Stimulated activated memory B cell treated with anti-CD40 and anti-IgM and Interleukin-4, amounts not matched to agents 10 μg/mL and 1 μg/mL and 100 μg/mL, for 72 hours (primary cell): Measurements from ENCODE around the gene NCAPD3.
"Not testable (repeated sequence)": the region's sequence is repeated elsewhere in the genome, so short reads cannot be mapped to it uniquely, and the experiment has no call there.

Source experiments
- ATAC-seq: fragments of 150-1000 bp; cut with Tn5 transposase; 2 replicates; pipeline ENCODE4 v1.10.0; 2021
- H3K27ac Mint-ChIP-seq: one replicate; pipeline ENCODE4 v1.8.0; 2022; ENCODE audit warnings: mild to moderate bottlenecking, mixed read lengths
- H3K27me3 Mint-ChIP-seq: one replicate; pipeline ENCODE4 v1.8.0; 2022; ENCODE audit warnings: mixed read lengths
- H3K36me3 Mint-ChIP-seq: one replicate; pipeline ENCODE4 v1.8.0; 2022; ENCODE audit warnings: mixed read lengths
- H3K4me1 Mint-ChIP-seq: one replicate; pipeline ENCODE4 v1.8.0; 2022; ENCODE audit warnings: mixed read lengths
- H3K4me3 Mint-ChIP-seq: one replicate; pipeline ENCODE4 v1.8.0; 2022; ENCODE audit warnings: mild to moderate bottlenecking, moderate library complexity, mixed read lengths
- H3K9me3 Mint-ChIP-seq: one replicate; pipeline ENCODE4 v1.8.0; 2022; ENCODE audit warnings: mixed read lengths

The NCAPD3 gene

DNA sequence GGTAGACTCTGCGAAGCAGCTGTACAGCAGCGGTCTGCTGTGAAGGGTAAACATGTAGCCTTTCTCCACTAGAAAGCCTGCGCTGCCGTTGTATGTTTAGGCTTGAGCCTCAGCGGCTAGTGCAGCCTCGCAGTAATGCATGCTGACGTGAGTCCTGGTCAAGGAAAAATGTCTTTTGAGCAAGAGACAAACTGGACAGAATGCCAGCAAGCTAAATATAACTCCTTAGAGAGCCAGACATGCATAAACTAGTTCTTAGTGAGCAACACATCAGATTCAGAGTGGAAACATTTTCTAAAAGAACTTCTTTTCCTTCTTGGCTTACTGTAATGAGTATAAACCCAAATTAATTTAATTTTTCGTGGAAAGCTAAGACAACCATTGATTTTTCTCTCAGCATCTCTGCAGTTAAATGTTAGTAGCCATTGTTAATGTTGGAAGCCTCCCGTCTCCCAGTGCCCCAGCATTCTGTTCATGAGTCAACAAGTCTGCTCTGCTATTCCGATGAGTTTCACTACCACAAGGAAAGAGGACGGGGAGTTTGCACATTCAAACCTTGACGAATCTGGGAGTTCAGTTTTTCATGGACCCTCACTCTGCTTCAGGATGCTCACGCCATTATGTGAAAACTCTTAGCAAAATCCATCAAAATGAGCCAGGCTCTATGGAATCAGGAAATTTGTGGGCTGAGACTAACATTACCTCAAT, 103.5 kb downstream of the NCAPD3 start:
- Mint-ChIP-seq H3K4me3 (no peak overlapping the region), H3K4me1 (peaks cover 21% of the 10 kb centered on the region), H3K27ac (no peak overlapping the region), H3K36me3 (peaks cover 9% of the 10 kb centered on the region), H3K9me3 (no peaks in the 10 kb centered on the region), H3K27me3 (no peaks in the 10 kb centered on the region)
- no peak for ATAC-seq

DNA sequence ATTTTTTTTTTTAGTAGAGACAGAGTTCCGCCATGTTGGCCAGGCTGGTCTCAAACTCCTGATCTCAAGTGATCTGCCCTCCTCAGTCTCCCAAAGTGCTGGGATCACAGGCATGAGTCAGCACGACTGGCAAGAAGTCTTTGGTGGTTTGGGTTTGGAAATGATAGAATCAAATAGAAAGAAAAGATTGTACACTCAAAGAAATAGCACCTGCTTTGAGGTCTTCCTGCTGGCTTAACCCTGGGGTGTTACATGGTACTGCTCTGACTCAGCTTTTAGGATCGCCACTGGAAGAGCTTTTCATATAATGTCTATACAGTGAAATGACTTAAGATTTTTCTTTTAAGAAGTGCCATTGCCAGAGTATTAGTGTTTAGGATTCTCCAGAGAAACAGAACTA, 104.7 kb downstream of the NCAPD3 start:
- H3K4me1 Mint-ChIP-seq: peaks cover 20% of the 10 kb centered on the region
- no peaks in the 10 kb centered on the region for H3K9me3 Mint-ChIP-seq
- no peak overlapping the region for H3K27ac Mint-ChIP-seq
- ATAC-seq: no peak
- H3K4me3 Mint-ChIP-seq: no peak overlapping the region
- H3K27me3 Mint-ChIP-seq: no peaks in the 10 kb centered on the region
- peaks cover 4% of the 10 kb centered on the region for H3K36me3 Mint-ChIP-seq

DNA sequence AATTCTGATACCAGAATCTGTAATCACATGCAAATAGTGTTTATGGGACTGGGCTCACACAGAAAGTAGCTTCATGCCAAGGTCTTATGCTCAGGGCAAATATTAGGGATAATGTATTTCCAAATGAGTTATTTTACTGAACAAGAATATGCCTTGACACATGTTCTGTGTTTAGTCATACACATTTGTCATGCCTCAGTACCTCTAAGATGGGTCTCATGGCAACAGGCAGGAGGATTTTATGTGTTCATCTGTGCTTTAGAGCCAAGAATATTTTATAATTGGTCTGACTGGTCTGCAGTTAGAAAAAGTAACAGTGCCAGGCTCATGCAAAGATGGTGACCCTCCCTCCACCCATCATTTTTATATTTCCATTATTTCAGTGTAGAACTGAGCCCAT, 105.8 kb downstream of the NCAPD3 start:
- H3K4me1 Mint-ChIP-seq: peaks cover 20% of the 10 kb centered on the region
- no peak for ATAC-seq

DNA sequence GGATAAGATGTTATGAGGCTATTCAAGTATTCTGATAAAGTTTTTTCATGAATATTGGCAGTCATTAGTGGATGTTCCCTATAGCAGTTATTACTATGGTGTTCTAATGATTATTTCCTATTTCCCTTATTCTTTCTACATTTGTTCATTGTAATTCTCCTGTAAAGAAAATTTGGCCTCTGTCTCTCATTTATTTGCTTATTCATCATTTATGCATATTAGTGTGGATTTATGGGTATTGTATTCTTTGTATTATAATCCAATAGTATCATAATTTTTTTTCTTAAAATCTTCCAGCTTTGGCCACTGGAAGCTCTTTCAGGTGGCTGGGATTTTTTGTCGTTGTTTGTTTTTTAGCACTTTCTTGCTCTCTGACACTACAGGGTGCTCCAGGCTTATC, 107.6 kb downstream of the NCAPD3 start:
- Mint-ChIP-seq H3K9me3 (no peaks in the 10 kb centered on the region), H3K4me1 (peaks cover 25% of the 10 kb centered on the region), H3K36me3 (peaks cover 10% of the 10 kb centered on the region), H3K4me3 (no peak overlapping the region), H3K27me3 (no peaks in the 10 kb centered on the region), H3K27ac (no peak overlapping the region)
- no peak for ATAC-seq

More for the DNA sequence above, 105.8 kb downstream of the NCAPD3 start:
- no peaks in the 10 kb centered on the region for H3K9me3 Mint-ChIP-seq
- no peak overlapping the region for H3K4me3 Mint-ChIP-seq
- no peaks in the 10 kb centered on the region for H3K27me3 Mint-ChIP-seq
- H3K27ac Mint-ChIP-seq: no peak overlapping the region
- no peaks in the 10 kb centered on the region for H3K36me3 Mint-ChIP-seq

DNA sequence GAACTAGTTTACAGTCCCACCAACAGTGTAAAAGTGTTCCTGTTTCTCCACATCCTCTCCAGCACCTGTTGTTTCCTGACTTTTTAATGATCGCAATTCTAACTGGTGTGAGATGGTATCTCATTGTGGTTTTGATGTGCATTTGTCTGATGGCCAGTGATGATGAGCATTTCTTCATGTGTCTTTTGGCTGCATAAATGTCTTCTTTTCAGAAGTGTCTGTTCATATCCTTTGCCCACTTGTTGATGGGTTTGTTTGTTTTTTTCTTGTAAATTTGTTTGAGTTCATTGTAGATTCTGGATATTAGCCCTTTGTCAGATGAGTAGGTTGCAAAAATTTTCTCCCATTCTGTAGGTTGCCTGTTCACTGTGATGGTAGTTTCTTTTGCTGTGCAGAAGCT, 110.0 kb downstream of the NCAPD3 start:
- not testable (repeated sequence) for H3K4me3 Mint-ChIP-seq, H3K27me3 Mint-ChIP-seq, H3K27ac Mint-ChIP-seq, ATAC-seq, H3K9me3 Mint-ChIP-seq
- Mint-ChIP-seq H3K36me3 (peaks cover 32% of the 10 kb centered on the region), H3K4me1 (peaks cover 29% of the 10 kb centered on the region)

DNA sequence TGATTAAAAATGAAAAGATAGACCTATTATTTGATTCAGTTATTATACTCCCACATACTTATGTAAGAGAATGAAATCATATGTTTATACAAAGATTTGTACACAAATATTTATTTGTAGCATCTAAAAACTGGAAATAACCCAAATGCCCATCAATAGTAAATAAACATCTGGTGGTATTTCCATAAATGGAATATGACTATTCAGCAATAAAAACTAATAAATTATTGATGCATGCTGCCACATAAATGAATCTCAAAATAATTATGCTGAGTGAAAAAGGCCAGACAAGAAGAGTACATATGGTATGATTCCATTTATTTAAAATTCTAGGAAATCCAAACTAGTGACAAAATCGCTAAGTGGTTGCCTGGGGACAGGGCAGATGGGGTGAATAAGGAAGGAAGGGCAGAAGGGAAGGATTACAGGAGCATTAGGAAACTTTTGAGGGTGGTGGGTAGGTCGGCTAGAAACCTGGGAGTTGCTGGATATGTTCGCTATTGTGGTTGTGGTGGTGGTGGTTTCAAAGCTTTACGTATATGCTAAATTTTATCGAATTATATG, 113.4 kb downstream of the NCAPD3 start:
- peaks cover 18% of the 10 kb centered on the region for H3K4me1 Mint-ChIP-seq
- H3K27ac Mint-ChIP-seq: no peak overlapping the region
- peaks cover 8% of the 10 kb centered on the region for H3K9me3 Mint-ChIP-seq
- no peak for ATAC-seq
- H3K4me3 Mint-ChIP-seq: no peak overlapping the region
- no peaks in the 10 kb centered on the region for H3K27me3 Mint-ChIP-seq
- H3K36me3 Mint-ChIP-seq: peaks cover 38% of the 10 kb centered on the region
